LHCN-M2 (cell line): ENCODE data around the gene TELO2. TPM values are rescaled to one million over a fixed set of nuclear protein-coding genes. Genes with fewer than 3 reads are reported as not detected.

ENCODE experiments used
- DNase-seq: peaks from one replicate; pipeline ENCODE4 v3.0.0-alpha.2; 2012; ENCODE audit warnings: low read depth
- total RNA-seq: library from RNA; depleted of rRNA; stranded (reverse); fragments of >200 nt; gene quantifications from 2 replicates; pipeline ENCODE4 v1.2.3, GENCODE V29; 2014

Gene TELO2
- total RNA-seq, 1 experiment from 2014 or later: 30.3 TPM

DNA sequence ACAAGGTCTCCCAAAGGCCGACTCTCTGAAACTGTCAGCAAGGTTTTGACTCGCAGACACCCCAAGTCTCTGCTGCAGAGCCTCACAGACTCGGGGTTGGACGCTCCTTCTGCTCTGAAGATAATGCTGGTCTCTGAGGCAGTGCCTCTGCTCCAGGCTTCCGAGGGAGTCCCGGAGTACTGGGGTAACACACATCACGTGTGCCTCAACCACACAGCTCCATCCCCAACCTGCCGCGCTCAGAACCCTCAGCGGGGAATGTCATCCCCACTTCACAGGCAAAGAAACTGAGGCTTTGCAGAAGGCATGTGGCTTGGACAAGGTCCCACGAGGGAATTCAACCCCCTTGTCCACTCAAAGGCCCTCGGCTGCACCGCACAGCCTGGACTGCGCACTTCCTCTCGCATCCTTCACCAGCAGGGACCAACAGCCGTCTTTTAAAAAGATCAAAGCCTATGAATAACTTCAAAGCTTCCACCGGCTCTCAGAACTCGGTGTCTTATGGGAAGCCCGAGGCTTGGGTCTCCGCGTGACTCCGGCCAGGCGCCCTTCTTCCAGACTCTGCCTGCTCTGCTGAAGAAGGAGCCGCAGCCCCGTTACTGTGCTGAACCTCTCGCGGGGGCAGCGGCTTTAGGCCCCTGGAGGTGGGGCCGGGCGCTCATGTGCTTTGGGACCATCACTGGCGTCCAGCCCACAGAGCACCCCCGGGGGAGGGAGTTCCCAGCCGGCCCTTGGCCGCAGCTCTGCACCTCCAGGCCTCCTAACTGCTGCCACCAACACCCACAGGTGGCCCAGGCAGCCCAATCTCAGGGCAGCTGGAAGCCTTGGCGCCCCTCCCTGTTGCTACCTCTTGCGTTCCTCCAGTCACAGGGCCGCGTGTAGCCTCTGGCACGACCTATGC lies 42.5 kb downstream of the TELO2 start:
- no peak for DNase-seq

DNA sequence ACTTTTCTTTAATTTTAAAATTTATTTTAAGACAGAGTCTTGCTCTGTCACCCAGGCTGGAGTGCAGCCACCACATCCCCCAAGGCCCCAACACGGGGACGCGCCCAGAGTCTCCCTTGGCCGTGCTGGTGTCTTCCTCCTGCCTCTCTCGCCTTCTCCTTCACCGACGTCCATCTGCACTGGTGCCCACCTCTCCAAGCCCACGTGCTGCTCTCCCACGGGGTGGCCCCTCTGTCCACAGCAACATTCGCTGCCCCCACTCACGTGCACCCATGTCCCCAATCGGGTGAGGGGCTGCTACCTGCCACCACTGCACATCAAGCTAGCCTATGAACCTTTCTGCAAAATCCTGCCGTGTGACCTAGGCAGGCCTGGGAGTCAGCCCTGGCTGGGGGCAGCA lies 43.4 kb downstream of the TELO2 start:
- no peak for DNase-seq

DNA sequence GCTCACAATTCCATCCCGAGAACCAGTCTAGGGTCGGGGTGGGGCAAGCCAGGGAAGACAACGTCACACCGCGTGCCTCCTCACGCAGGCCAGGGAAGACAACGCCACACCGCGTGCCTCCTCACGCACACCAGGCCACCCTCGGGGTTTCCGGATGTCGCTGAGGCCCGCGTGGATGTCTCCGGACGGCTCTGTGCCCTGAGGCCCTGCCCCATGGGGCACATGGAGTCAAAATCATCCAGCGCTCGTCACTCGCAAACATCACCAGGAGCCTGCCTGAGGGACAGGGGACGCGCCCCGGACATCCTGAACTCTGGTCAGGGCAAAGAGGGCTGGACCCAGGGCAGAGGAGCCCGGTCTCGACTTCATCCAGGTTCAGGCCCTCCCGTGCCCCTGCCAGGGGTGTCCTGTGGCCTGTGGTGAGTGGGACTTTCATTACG lies 44.0 kb downstream of the TELO2 start:
- DNase-seq: no peak

GRCh38 chr16:1537763-1538289 lies 44.7 kb downstream of the TELO2 start:
- DNase-seq: no peak

DNA sequence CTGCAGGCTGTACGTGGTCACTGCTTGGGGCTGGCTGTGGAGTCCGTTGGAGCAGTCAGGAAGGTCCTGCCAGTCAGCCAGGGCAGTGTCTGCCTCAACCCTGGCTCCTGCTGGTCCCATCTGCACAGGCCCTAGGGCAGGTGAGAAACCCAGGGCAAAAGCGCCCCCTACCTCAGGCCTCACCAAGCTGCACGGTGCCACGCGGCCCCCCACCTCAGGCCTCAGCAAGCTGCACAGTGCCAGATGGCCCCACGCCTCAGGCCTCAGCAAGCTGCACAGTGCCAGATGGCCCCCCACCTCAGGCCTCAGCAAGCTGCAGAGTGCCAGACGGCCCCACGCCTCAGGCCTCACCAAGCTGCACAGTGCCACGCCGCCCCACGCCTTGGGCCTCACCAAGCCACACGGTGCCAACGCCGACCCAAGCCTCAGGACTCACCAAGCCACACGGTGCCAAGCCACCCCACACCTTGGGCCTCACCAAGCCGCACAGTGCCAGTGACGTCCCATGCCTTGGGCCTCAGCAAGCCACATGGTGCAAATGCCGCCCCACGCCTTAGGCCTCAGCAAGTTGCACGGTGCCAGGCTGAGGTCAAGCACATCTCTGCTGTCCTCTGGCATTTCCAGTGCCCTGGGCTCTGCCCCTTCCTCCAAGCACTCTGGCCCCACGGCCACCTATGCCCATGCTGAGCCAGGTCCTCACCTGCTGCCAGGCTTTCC lies 45.8 kb downstream of the TELO2 start:
- no peak for DNase-seq

GRCh38 chr16:1539720-1540555 lies 46.8 kb downstream of the TELO2 start:
- DNase-seq: no peak

DNA sequence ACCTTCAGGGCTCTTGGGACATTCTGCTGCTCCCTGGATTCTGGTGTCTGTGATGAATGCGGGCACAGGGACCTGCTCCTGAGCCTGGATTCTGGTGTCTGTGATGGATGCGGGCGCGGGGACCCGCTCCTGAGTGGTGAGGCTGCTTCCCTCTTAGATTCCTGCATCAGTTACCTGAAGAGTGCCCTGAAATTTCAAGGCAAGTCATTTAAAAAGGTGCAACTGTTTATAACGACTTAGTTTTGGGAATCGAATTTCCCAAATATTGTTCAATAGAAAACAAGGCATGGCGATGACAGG lies 47.3 kb downstream of the TELO2 start:
- no peak for DNase-seq

- no peak for DNase-seq
Observed at GRCh38 chr16:1541293-1542165, 48.4 kb downstream of the TELO2 start.

DNA sequence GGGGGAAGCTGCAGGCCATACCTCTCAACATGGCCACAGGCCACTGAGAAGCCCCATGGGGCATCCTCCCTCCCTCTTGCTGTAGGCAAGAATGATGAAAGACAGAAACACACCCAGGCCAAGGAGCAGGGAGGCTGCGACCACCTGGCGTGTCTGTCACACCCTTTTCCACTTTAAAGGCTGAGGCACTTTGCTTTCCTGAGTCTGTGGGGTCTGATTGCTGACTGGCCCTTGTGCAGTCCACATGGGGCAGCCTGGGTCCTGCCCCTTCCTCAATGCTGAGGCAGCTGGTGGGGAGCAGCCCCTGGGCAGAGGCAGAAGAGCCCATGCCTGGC lies 49.0 kb downstream of the TELO2 start:
- DNase-seq: no peak

DNA sequence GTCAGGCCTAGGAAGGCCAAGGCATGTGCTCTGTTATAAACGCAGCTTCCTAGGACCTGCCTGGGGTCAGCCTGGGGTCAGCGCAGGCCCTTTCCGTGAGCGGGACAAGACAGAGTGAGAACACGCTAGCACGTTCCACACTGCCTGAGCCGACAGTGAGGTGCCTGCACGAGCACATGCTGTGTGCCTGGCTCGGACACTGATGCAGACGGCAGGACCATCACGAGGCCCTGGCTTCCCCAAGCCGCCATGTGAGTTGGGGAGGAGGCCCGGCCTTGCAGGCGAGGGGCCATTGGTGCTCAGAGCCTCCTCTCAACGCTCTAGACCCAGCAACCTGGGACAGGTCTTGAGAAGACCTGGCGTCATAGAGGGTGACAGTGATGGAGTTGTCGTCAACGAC lies 49.4 kb downstream of the TELO2 start:
- no peak for DNase-seq

DNA sequence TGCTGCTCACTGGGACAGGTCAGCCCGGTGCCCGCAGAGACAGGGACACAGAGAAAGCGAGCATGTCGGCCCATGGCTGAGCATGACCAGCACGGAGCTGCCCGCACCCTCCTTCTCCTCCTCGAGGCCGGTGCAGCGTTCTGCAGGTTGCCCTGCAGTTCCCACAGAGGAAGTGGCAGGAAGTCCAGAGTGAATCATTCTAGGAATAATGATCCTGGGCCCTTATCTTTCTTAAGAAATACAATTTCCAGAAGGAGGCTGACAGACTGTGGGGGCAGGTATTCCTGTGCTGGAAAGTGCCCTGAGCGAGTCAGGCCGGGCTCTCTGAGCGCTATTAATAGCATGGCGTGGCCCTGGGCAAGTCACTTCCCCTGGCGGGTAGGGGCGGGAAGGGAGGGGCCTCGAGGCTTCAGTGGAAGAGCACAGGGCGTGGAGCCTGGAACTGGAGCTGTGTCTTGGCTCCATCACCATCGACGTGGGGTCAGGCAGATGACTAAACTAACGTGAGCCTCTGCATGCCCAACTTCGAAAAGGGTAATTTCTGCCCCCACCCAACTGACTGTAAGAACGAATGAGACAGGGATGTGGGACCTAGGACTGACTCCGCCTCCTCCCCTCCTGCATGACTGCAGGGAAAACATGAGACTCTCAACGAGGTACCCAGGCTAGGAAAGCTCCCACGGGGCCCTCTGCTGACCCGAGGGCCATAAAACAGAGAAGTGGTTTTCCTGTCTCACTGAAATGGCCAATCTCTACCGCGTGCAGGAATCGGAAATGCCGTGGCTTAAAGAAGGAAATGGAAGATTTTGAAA lies 50.1 kb downstream of the TELO2 start:
- no peak for DNase-seq

- no peak for DNase-seq
Observed at GRCh38 chr16:1545044-1546040, 52.2 kb downstream of the TELO2 start.

GRCh38 chr16:1546430-1546829 lies 53.3 kb downstream of the TELO2 start:
- no peak for DNase-seq

GRCh38 chr16:1548233-1548632 lies 55.1 kb downstream of the TELO2 start:
- no peak for DNase-seq

DNA sequence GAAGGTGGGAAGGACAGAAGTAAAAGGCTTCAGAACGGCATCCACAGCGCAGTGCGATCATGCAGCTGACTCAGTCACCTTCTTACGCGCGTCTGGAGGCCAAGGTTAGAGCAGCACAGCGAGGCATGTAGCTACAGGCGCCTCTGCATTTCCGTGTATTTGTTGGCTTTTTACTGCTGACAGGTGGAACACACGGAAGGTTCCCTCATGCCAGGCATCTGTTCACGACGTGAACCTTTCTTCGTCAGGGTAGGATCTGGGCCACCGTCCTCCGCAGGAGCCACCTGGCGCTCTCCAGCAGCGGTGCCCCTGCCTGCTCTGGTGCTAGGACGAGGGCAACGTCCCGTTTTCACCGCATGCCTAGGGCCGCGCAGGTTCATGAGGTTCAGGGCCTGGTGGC lies 55.6 kb downstream of the TELO2 start:
- no peak for DNase-seq

DNA sequence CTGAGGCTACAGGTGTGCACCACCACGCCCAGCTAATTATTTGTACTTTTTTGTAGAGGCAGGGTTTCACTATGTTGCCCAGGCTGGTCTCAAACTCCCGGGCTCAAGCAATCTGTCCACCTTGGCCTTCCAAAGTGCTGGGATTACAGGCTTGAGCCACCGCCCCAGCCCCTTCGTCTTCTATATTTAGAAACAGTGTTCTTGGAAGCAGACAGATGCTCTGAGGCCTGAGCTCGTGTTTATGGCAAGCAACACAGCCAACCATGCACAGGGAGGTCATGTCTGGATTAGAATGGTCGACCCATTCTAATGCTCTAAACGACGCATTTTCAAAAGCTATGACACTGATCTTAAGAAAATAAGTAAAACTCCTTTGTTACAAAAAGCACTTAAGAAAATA lies 56.9 kb downstream of the TELO2 start:
- no peak for DNase-seq

DNA sequence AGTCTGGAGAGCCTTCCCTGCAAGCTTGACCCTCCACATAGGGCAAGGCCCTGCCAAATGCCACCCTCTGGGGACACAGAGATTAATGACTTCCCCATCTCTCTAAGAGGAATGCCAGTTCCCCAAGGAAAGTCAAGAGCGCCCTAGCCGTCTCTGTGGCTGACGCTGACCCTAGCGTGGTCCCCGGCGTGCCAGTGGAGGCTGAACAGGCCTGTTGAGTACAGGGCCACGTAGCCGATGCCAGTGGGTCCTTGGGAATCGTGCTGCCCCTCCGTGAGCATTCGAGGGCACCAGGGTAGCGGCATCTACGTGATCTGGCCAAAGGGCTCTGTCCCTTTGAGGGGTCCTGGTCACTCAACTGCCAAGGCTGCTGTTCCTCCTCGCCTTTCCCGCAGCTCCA lies 57.5 kb downstream of the TELO2 start:
- DNase-seq: no peak

GRCh38 chr16:1551166-1551565 lies 58.0 kb downstream of the TELO2 start:
- no peak for DNase-seq

DNA sequence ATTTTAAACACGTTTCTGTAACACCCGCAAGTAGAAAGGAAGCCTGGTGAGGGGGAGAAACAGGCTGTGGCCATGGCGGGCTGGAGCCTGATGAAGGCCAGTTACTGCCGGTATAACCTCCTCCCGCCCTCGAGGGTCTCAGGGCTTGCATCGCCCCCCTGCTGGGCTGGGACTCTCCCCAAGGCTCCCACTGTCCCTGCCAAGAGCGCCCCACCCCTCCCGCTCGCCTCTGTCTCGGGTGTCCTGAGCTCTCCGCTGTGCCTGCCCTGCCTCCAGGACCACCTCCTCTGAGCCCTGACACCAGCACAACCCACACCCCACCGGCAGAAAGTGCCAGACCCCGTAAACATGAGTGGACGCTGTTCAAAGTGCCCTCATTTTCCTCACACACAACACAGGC lies 59.0 kb downstream of the TELO2 start:
- no peak for DNase-seq
